Brain microvascular endothelial cell (primary cell): Measurements from ENCODE around the gene ZNRF2.
"Not testable (repeated sequence)": the region's sequence is repeated elsewhere in the genome, so short reads cannot be mapped to it uniquely, and the experiment has no call there.

Experiments
- DNase-seq: peaks from one replicate; pipeline ENCODE4 v3.0.0-alpha.2; 2020
- H3K27ac ChIP-seq: fragments of 250-450 bp; sonication (Bioruptor Pico); 2 replicates; pipeline ENCODE4 v1.5.1; 2020; ENCODE audit warnings: mild to moderate bottlenecking, moderate library complexity
- H3K27me3 ChIP-seq: fragments of 250-450 bp; sonication (Bioruptor Pico); replicated peaks from 2 replicates; pipeline ENCODE4 v1.5.1; 2020; ENCODE audit warnings: mild to moderate bottlenecking
- H3K36me3 ChIP-seq: fragments of 250-450 bp; sonication (Bioruptor Pico); replicated peaks from 2 replicates; pipeline ENCODE4 v1.5.1; 2020; ENCODE audit warnings: mild to moderate bottlenecking
- H3K4me3 ChIP-seq: 2 replicates; pipeline ENCODE4 v1.5.1; 2011; ENCODE audit warnings: low read depth, mild to moderate bottlenecking, control low read depth, low read length, moderate library complexity
- CTCF ChIP-seq: IDR thresholded peaks from 2 replicates; pipeline ENCODE4 v1.5.1; 2011; ENCODE audit warnings: low read depth, mild to moderate bottlenecking, moderate library complexity, low read length, control low read depth, inconsistent platforms; ENCODE audit errors: missing control alignments
- in situ Hi-C: cut with HindIII; loops from 2 replicates; pipeline ENCODE4 v1.10.0; 2017; ENCODE audit warnings: low sequenced_read_pairs, low pct_ligation_motif_present

The ZNRF2 gene

DNA sequence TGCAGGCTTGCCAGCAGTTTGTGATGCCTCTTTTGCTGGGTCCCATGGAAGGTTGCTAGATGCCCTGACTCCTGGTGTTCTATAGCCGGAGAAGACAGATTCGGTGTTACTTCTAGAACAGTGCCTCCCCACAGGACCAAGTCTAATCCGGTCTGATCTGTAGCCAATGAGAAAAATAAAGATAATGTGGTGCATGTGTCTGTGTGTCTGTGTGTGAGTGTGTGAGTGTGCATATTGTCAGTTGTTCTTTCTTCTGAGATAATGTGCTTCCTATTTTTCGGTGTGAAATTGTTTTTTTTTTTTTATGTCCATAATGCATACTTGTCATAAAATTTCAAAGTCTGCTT, 29.7 kb upstream of the ZNRF2 start:
- no peak overlapping the region for H3K27ac ChIP-seq
- no peaks in the 10 kb centered on the region for H3K27me3 ChIP-seq
- no peaks in the 10 kb centered on the region for H3K36me3 ChIP-seq
- no peak overlapping the region for H3K4me3 ChIP-seq
- no peak for TF ChIP-seq CTCF
- no peak for DNase-seq
- in situ Hi-C loops: no loop called here

- H3K36me3 ChIP-seq: no peaks in the 10 kb centered on the region
- H3K27ac ChIP-seq: no peak overlapping the region
- TF ChIP-seq CTCF: no peak
- in situ Hi-C loops: no loop called here
- DNase-seq: no peak
- H3K27me3 ChIP-seq: no peaks in the 10 kb centered on the region
- H3K4me3 ChIP-seq: no peak overlapping the region
Measured at GRCh38 chr7:30255064-30255769, 29.2 kb upstream of the ZNRF2 start.

DNA sequence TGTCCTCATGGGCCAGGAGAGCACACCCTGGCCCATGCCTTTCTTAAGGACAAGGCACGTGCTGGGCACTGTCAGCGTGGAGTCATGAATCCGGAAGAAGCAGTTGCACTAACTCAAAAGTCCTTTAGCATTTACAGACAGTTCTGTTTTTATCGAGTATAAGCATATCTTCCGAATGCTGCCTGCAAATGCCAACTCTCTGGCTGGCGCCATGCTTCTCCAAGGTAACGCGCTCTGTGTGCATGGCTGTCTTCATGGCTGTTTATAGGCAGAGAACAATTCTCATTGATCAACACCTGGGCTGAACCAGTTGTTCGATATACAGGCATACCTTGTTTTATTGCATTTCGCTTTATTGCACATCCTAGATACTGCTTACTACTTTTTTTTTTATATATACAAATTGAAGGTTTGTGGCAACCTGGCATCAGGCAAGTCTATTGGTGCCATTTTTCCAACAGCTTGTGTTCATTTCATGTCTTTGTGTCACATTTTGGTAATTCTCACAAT, 28.0 kb upstream of the ZNRF2 start:
- Histone ChIP-seq H3K27me3 (no peaks in the 10 kb centered on the region), H3K36me3 (no peaks in the 10 kb centered on the region), H3K4me3 (no peak overlapping the region), H3K27ac (no peak overlapping the region)
- in situ Hi-C loops: no loop called here
- TF ChIP-seq CTCF: no peak
- DNase-seq: no peak

- in situ Hi-C loops: no loop called here
- H3K27ac ChIP-seq: no peak overlapping the region
- TF ChIP-seq CTCF: no peak
- DNase-seq: no peak
- no peaks in the 10 kb centered on the region for H3K27me3 ChIP-seq
- H3K36me3 ChIP-seq: no peaks in the 10 kb centered on the region
- no peak overlapping the region for H3K4me3 ChIP-seq
Measured at GRCh38 chr7:30260246-30260768, 24.1 kb upstream of the ZNRF2 start.

DNA sequence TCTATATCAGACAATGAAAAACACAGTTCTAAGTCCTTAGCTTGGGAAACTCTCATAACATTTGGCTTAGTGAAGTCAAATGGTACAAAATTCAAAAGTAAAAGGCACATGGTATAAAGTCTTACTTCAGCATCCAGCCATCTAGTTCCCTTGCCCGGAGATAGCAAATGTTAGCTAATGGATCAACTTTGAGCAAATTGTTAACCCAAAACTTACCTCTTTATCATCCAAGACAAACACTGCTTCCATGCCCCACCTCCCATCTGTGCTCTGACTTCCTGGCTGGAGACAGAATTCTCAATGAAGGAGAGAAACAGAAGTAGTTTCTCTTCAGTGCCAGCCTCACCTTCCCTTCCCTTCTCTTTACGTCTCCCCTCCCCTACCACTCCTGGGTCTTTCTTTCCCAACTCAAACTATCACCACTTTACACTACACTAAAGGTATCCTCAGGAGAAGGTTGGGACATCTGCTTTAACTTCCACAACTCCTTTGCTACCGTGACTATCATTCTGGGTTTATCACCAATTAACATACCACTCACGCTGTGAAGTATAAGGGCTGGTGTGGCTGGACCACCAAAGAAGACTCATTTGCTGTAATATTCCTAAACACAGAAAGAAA, 21.2 kb upstream of the ZNRF2 start:
- in situ Hi-C loops: no loop called here
- no peaks in the 10 kb centered on the region for H3K27me3 ChIP-seq
- TF ChIP-seq CTCF: no peak
- DNase-seq: no peak
- no peak overlapping the region for H3K27ac ChIP-seq
- no peak overlapping the region for H3K4me3 ChIP-seq
- no peaks in the 10 kb centered on the region for H3K36me3 ChIP-seq

GRCh38 chr7:30264052-30264451, 20.3 kb upstream of the ZNRF2 start:
- H3K27ac ChIP-seq: no peak overlapping the region
- no peaks in the 10 kb centered on the region for H3K27me3 ChIP-seq
- H3K36me3 ChIP-seq: no peaks in the 10 kb centered on the region
- TF ChIP-seq CTCF: no peak
- in situ Hi-C loops: no loop called here
- no peak for DNase-seq
- no peak overlapping the region for H3K4me3 ChIP-seq

GRCh38 chr7:30265189-30265588, 19.2 kb upstream of the ZNRF2 start:
- H3K27ac ChIP-seq, H3K36me3 ChIP-seq, H3K27me3 ChIP-seq, in situ Hi-C loops, DNase-seq, H3K4me3 ChIP-seq: not testable (repeated sequence)
